ENCODE data around the gene UNC93B1. TPM values are rescaled to one million over a fixed set of nuclear protein-coding genes. Genes with fewer than 3 reads are reported as not detected.

The UNC93B1 gene
- total RNA-seq, 1 donor from 2014 or later: 26.0 TPM

DNA sequence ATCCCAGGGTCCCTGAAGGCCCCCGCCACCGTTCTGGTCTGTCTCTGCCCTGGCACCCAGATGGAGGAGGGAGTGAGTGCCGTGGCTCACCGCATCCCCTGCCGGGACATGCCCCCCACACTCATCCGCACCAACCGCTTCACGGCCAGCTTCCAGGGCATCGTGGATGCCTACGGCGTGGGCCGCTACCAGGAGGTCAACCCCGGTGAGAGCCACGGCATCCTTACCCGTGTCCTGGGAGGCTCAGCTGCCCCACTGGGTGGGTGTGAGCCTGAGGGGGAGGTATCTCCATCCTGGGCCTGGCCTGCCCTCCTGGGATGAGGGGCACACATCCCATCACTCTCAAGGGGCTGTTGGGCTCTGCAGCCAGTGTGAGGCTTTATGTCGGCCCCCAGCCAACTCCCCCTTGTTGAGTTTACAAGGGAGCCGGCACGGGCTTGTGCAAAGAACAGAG is 41.0 kb upstream of the UNC93B1 start:
- Mint-ChIP-seq H3K36me3 (ENCODE audit: unreplicated experiment) (no peaks in the 10 kb centered on the region), H3K27ac (ENCODE audit: unreplicated experiment) (no peak overlapping the region), H3K9me3 (ENCODE audit: unreplicated experiment) (no peaks in the 10 kb centered on the region), H3K27me3 (ENCODE audit: unreplicated experiment) (no peaks in the 10 kb centered on the region), H3K4me1 (ENCODE audit: unreplicated experiment) (peaks cover 22% of the 10 kb centered on the region), H3K4me3 (ENCODE audit: unreplicated experiment) (no peak overlapping the region)
- no peak for DNase-seq (ENCODE audit: extremely low spot score, unreplicated experiment)
- TF ChIP-seq, protein P1, sequence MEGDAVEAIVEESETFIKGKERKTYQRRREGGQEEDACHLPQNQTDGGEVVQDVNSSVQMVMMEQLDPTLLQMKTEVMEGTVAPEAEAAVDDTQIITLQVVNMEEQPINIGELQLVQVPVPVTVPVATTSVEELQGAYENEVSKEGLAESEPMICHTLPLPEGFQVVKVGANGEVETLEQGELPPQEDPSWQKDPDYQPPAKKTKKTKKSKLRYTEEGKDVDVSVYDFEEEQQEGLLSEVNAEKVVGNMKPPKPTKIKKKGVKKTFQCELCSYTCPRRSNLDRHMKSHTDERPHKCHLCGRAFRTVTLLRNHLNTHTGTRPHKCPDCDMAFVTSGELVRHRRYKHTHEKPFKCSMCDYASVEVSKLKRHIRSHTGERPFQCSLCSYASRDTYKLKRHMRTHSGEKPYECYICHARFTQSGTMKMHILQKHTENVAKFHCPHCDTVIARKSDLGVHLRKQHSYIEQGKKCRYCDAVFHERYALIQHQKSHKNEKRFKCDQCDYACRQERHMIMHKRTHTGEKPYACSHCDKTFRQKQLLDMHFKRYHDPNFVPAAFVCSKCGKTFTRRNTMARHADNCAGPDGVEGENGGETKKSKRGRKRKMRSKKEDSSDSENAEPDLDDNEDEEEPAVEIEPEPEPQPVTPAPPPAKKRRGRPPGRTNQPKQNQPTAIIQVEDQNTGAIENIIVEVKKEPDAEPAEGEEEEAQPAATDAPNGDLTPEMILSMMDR (IDR thresholded peaks at IDR 0.05): no peak

DNA sequence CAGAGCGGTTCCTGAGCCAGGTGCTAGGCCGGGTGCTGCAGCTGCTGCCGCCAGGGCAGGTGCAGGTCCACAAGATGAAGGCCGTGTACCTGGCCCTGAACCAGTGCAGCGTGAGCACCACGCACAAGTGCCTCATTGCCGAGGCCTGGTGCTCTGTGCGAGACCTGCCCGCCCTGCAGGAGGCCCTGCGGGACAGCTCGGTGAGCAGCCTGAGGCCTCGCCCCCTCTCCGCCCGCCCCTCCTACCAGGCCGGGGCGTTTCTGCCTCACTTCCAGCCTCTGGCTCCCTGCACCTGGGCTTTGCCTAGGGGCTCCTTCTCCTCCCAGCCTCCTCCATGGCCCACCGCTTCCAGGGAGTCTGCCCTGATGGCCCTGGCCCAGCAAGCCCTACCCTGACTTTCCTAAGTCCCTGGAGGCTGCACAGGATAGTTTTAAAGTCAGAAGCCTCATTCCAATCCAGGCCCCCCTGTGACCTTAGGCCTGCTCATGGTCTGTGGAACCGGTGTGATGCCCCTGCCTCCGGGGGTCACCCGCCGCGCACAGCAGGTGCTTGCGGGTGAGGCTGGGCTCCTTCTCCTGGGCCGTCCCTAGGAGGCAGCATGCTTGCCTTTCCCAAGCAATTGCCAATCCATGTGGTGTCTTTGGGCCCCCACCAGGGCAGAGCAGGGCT is 40.4 kb upstream of the UNC93B1 start:
- Mint-ChIP-seq H3K27ac (ENCODE audit: unreplicated experiment) (no peak overlapping the region), H3K4me3 (ENCODE audit: unreplicated experiment) (no peak overlapping the region), H3K36me3 (ENCODE audit: unreplicated experiment) (no peaks in the 10 kb centered on the region)

DNA sequence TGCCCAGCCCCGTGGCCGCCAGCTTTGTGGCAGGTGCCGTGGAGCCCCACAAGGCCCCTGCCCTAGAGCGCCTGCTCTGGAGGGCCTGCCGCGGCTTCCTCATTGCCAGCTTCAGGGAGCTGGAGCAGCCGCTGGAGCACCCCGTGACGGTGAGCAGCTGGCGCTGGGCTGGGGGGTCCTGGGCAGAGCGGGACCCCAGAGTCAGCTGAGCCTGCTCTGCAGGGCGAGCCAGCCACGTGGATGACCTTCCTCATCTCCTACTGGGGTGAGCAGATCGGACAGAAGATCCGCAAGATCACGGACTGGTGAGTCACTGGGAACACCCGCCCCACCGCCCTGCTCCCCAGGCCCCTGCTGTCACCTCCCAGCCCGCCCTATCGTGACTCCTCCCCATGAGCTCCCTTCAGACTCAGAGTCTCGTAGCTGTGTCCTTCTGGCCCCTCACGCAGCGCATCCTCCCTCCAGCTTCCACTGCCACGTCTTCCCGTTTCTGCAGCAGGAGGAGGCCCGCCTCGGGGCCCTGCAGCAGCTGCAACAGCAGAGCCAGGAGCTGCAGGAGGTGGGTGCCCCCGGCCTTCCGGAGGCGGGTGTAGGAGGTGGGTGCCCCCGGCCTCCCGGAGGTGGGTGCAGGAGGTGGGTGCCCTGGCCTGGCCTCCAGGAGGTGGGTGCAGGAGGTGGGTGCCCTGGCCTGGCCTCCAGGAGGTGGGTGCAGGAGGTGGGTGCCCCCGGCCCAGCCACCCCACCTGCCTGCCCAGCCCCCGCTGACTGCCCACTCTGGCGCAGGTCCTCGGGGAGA is 39.6 kb upstream of the UNC93B1 start:
- Mint-ChIP-seq H3K4me1 (ENCODE audit: unreplicated experiment) (peaks cover 31% of the 10 kb centered on the region), H3K27me3 (ENCODE audit: unreplicated experiment) (no peaks in the 10 kb centered on the region), H3K9me3 (ENCODE audit: unreplicated experiment) (no peaks in the 10 kb centered on the region), H3K36me3 (ENCODE audit: unreplicated experiment) (no peaks in the 10 kb centered on the region), H3K4me3 (ENCODE audit: unreplicated experiment) (peak overlapping the region; percentile 22), H3K27ac (ENCODE audit: unreplicated experiment) (no peak overlapping the region)
- peak; percentile 84 for DNase-seq (ENCODE audit: extremely low spot score, unreplicated experiment)
- TF ChIP-seq, protein P1 (IDR thresholded peaks at IDR 0.05): no peak

More for the DNA sequence above, 40.4 kb upstream of the UNC93B1 start:
- TF ChIP-seq, protein P1 (IDR thresholded peaks at IDR 0.05): no peak
- H3K4me1 Mint-ChIP-seq (ENCODE audit: unreplicated experiment): peaks cover 26% of the 10 kb centered on the region
- H3K9me3 Mint-ChIP-seq (ENCODE audit: unreplicated experiment): no peaks in the 10 kb centered on the region
- H3K27me3 Mint-ChIP-seq (ENCODE audit: unreplicated experiment): no peaks in the 10 kb centered on the region
- no peak for DNase-seq (ENCODE audit: extremely low spot score, unreplicated experiment)

DNA sequence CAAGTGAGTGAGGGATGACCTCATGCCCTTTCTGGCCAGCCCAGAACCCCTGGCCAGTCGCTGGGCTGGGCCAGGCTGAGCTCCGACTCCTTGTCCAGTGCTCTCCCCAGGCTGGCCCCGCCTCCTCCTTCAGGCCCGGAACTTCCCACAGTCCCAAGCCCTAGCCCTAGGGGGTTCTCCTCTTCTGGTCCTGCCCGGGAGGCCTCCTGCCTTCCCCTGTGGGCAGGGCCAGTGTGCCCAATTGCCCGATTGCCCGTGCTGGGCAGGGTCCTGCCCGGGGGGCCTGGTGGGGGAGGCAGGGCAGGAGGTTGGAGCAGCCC is 39.1 kb upstream of the UNC93B1 start:
- Mint-ChIP-seq H3K36me3 (ENCODE audit: unreplicated experiment) (no peaks in the 10 kb centered on the region), H3K27me3 (ENCODE audit: unreplicated experiment) (no peaks in the 10 kb centered on the region), H3K4me1 (ENCODE audit: unreplicated experiment) (peaks cover 33% of the 10 kb centered on the region), H3K27ac (ENCODE audit: unreplicated experiment) (no peak overlapping the region), H3K4me3 (ENCODE audit: unreplicated experiment) (no peak overlapping the region), H3K9me3 (ENCODE audit: unreplicated experiment) (no peaks in the 10 kb centered on the region)
- TF ChIP-seq, protein P1 (IDR thresholded peaks at IDR 0.05): no peak
- peak; percentile 83 for DNase-seq (ENCODE audit: extremely low spot score, unreplicated experiment)

Measured in osteocyte (in vitro differentiated cells).